Cerebellar cortex (tissue), 1 donor: ENCODE measurements around the gene GADD45G.
A peak's percentile ranks its signal among the peaks of the same experiment; 100 is the strongest.

Experiments
- DNase-seq: peaks from one replicate; pipeline ENCODE4 v3.0.0-alpha.2; 2015; ENCODE audit warnings: low spot score

GADD45G gene

GRCh38 chr9:89654025-89654662, 49.3 kb downstream of the GADD45G start:
- no peak for DNase-seq

GRCh38 chr9:89655056-89655989, 50.5 kb downstream of the GADD45G start:
- peak; percentile 71 for DNase-seq
